ENCODE data around the gene NSMCE1. TPM values are rescaled to one million over a fixed set of nuclear protein-coding genes. Genes with fewer than 3 reads are reported as not detected.

The NSMCE1 gene
- total and polyA plus RNA-seq, 4 donors = 50.4 to 76.9 (median 66.8) TPM

DNA sequence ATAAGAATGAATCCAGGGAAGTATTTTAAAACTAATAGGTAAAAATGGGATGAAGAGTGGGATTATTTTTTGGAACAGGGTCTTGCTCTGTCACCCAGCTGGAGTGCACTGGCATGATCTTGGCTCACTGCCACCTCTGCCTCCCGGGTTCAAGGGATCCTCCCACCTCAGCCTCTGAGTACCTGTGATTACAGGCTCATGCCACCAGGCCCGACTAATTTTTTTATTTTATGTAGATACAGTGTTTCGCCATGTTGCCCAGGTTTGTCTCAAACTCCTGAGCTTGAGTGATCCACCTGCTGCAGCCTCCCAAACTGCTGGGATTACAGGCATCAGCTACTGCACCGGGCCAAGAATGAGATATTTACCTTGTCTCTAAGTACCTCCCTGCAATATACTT lies 22.1 kb downstream of the NSMCE1 start:
- no peak for DNase-seq (ENCODE audit: low read depth in 4 of 6, low spot score in 6 of 6)
- Histone ChIP-seq H3K9me3 (ENCODE audit: control insufficient read depth, insufficient read depth, low read length) (no peaks in the 10 kb centered on the region), H3K27me3 (ENCODE audit: control insufficient read depth, insufficient read depth, low read length) (no peaks in the 10 kb centered on the region), H3K36me3 (ENCODE audit: control insufficient read depth, insufficient read depth, low read length) (peaks cover 2% of the 10 kb centered on the region), H3K4me1 (ENCODE audit: control insufficient read depth, insufficient read depth, low read length) (peaks cover 29% of the 10 kb centered on the region), H3K27ac (ENCODE audit: low read depth, low read length) (no peak overlapping the region), H3K4me3 (ENCODE audit: low read depth, low read length) (no peak overlapping the region)
- WGBS (ENCODE audit: insufficient coverage) = no CpG with 5 or more reads among the region's 4 CpGs

DNA sequence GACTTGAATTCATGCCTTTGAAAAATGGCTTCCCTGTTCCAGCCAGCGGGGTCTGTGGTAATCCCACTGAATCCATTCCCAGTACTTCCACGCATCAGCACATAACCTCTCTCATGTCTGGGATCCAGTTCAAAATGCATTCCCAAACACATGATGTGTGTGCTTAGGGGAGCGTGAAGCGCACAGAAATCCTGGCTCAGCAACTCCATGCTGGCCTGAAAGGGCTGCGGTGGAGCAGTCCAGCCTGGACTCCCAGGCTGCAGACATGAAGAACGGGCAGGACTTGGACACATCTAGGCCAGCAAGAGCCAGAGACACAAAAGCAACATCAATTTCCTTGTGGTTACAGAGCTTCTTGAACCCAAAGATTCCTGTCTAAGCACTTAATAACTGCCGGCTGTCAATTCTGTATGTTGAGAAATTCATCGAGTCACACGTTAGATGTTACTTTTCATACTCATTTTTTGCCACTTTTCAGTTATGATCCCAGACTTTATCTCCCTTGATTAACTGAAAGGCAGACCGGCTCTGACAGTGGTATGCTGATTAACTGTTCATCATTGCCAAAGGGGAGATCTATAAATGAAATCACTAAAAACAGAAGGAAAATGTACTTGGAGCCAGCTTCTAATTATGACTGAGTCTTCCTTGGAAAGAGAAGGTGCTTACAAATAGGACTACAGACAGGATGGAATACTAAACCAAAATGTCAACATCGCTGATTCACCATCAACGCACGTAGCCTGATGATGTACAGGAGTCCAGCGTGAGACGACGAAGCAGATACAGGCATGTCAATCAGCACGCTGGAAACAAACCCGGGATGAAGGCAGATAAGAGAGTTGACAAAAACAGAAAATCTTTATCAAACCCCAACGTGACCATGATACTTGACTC lies 23.0 kb downstream of the NSMCE1 start:
- peak in 2 of 6 donors; percentile 69 to 84 for DNase-seq (ENCODE audit: low read depth in 4 of 6, low spot score in 6 of 6)
- peak overlapping the region; percentile 36 for H3K27ac ChIP-seq (ENCODE audit: low read depth, low read length)
- no peaks in the 10 kb centered on the region for H3K9me3 ChIP-seq (ENCODE audit: control insufficient read depth, insufficient read depth, low read length)
- H3K4me1 ChIP-seq (ENCODE audit: control insufficient read depth, insufficient read depth, low read length) = peaks cover 32% of the 10 kb centered on the region
- 63% methylated on average over 8 of the region's 19 CpGs for WGBS (ENCODE audit: insufficient coverage)
- no peak overlapping the region for H3K4me3 ChIP-seq (ENCODE audit: low read depth, low read length)
- peaks cover 6% of the 10 kb centered on the region for H3K36me3 ChIP-seq (ENCODE audit: control insufficient read depth, insufficient read depth, low read length)
- H3K27me3 ChIP-seq (ENCODE audit: control insufficient read depth, insufficient read depth, low read length) = no peaks in the 10 kb centered on the region

DNA sequence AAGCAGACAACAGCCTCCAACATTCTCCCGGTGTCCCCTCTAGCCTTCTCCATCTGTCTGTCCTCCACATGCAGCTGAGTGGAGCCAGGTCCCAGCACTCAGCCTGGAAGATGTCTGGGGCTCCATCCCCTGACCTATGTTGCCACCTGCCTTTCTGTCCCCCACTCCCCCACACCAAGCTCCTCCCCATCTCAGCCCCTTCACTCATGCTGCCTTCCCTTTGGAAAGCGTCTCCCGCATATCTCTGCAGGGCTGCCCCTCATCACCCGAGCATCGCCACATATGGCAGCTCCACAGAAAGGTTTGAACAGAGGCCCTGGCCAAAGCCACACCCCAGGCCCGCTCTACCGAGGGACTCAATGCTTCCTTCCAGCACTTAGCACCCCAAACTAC lies 24.2 kb downstream of the NSMCE1 start:
- Histone ChIP-seq H3K36me3 (ENCODE audit: control insufficient read depth, insufficient read depth, low read length) (peaks cover 9% of the 10 kb centered on the region), H3K27me3 (ENCODE audit: control insufficient read depth, insufficient read depth, low read length) (no peaks in the 10 kb centered on the region), H3K4me1 (ENCODE audit: control insufficient read depth, insufficient read depth, low read length) (peaks cover 32% of the 10 kb centered on the region), H3K9me3 (ENCODE audit: control insufficient read depth, insufficient read depth, low read length) (no peaks in the 10 kb centered on the region), H3K27ac (ENCODE audit: low read depth, low read length) (no peak overlapping the region), H3K4me3 (ENCODE audit: low read depth, low read length) (no peak overlapping the region)
- no peak for DNase-seq (ENCODE audit: low read depth in 4 of 6, low spot score in 6 of 6)
- WGBS (ENCODE audit: insufficient coverage) = 84% methylated on average over 7 of the region's 7 CpGs

DNA sequence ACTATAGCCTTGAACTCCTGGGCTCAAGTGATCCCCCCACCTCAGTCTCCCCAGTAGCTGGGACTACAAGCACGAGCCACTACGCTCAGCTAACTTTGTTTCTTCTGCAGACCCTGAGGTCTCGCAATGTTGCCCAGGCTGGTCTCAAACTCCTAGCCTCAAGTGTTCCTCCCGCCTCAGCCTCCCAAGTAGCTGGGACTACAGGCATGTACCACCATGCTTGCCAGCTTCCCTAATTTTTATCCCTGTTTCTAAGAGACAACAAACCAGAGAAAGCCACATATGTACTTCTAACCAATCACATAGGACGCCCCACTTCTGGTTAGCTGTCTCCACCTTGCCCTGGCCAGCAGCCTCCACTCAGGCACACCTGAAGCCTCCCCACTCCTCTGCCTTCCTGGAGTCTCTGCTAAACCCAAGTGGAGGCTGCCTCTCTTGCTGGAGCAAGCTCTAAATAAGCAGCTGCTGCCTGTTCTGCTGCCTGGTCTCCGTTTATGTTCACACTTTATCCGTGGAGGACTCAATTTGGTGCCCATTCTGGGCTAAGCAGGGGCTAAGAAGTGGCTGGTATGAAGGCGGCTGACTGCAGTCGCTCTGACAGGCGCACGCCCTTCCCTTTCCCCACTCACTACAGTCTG lies 24.7 kb downstream of the NSMCE1 start:
- Histone ChIP-seq H3K27ac (ENCODE audit: low read depth, low read length) (peak overlapping the region; percentile 67), H3K27me3 (ENCODE audit: control insufficient read depth, insufficient read depth, low read length) (no peaks in the 10 kb centered on the region), H3K9me3 (ENCODE audit: control insufficient read depth, insufficient read depth, low read length) (no peaks in the 10 kb centered on the region), H3K4me3 (ENCODE audit: low read depth, low read length) (no peak overlapping the region), H3K36me3 (ENCODE audit: control insufficient read depth, insufficient read depth, low read length) (peaks cover 9% of the 10 kb centered on the region), H3K4me1 (ENCODE audit: control insufficient read depth, insufficient read depth, low read length) (peaks cover 32% of the 10 kb centered on the region)
- WGBS (ENCODE audit: insufficient coverage) = 95% methylated on average over 10 of the region's 11 CpGs
- DNase-seq (ENCODE audit: low read depth in 4 of 6, low spot score in 6 of 6) = no peak

DNA sequence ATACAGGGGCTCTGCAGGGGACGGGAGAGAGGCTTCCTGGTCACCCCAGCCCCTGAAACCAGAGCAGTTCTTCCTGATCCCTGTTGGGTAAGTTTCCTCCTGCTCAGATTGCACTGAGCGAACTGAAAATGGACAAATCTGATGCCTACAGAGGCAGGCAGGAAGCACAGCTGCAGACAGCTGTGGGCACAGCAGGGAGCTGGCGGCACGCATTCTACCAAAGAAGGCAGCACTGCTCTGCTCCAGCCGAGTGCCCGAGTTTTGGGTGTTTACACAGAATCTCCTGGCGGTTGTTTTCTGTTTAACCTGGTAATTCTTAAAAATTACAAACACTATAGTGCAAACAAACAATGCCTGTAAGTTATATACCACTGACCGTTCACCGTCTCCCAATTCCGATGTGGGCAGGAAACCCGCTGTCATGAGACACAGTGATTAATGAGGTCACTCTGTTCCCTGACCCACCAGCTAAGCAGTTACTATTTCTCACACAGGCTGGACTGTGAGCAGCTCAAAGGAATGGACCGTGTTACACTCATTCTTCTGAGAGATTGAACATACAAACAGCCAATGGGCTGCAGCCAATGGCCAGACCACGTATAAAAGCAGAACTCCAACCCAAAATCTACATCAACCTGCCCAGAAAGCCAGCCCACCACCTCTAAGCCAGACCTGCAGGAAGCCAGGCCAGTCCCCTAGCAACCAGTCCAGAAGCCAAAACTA lies 25.5 kb downstream of the NSMCE1 start:
- Histone ChIP-seq H3K9me3 (ENCODE audit: control insufficient read depth, insufficient read depth, low read length) (no peaks in the 10 kb centered on the region), H3K27me3 (ENCODE audit: control insufficient read depth, insufficient read depth, low read length) (no peaks in the 10 kb centered on the region), H3K36me3 (ENCODE audit: control insufficient read depth, insufficient read depth, low read length) (peaks cover 9% of the 10 kb centered on the region), H3K27ac (ENCODE audit: low read depth, low read length) (peak overlapping the region; percentile 67), H3K4me3 (ENCODE audit: low read depth, low read length) (peak overlapping the region; percentile 18), H3K4me1 (ENCODE audit: control insufficient read depth, insufficient read depth, low read length) (peaks cover 35% of the 10 kb centered on the region)
- WGBS (ENCODE audit: insufficient coverage) = 12% methylated on average over 12 of the region's 13 CpGs
- DNase-seq (ENCODE audit: low read depth in 4 of 6, low spot score in 6 of 6) = peak in 3 of 6 donors; percentile 11 to 77 (median 55)

DNA sequence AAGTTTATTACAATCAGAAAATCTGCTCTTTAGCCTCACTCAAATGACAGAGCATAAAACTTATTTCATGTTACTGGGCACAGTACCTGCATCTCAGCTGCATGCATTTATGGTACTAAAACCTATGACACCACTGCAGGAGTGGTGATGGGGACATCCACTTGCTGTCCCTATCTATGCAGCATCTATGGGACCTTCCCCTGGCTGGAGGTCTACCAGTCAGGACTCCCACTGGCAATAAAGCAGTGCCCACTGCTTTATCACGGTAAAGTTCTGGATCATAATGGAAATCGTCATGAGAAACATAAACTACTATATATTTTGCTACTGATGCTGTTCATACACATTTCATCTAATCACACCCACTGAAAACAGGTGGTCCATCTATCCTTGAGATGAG lies 26.2 kb downstream of the NSMCE1 start:
- peak overlapping the region; percentile 67 for H3K27ac ChIP-seq (ENCODE audit: low read depth, low read length)
- WGBS (ENCODE audit: insufficient coverage) = 82% methylated on average over 2 of the region's 2 CpGs
- no peaks in the 10 kb centered on the region for H3K9me3 ChIP-seq (ENCODE audit: control insufficient read depth, insufficient read depth, low read length)
- no peaks in the 10 kb centered on the region for H3K27me3 ChIP-seq (ENCODE audit: control insufficient read depth, insufficient read depth, low read length)
- peaks cover 41% of the 10 kb centered on the region for H3K4me1 ChIP-seq (ENCODE audit: control insufficient read depth, insufficient read depth, low read length)
- H3K36me3 ChIP-seq (ENCODE audit: control insufficient read depth, insufficient read depth, low read length) = peaks cover 9% of the 10 kb centered on the region
- no peak for DNase-seq (ENCODE audit: low read depth in 4 of 6, low spot score in 6 of 6)
- no peak overlapping the region for H3K4me3 ChIP-seq (ENCODE audit: low read depth, low read length)

DNA sequence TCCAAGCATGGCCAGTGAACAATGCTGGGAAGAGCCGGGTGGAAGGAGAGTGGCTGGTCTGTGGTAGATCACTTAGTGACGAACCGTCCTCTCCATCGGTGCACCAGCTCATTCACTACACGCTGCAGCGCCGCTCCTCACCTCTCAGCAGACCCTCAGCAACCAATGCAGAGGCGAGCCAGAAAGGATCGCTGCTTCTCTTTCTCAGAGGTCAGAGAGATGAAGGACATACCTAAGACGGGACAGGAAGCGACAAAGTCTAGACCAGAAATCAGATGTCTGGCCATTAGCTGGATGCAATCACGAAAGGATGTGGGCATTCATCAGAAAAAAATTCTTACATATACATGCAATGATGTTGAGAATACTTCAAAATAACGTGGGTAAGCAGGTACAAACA lies 26.9 kb downstream of the NSMCE1 start:
- H3K4me1 ChIP-seq (ENCODE audit: control insufficient read depth, insufficient read depth, low read length) = peaks cover 47% of the 10 kb centered on the region
- H3K36me3 ChIP-seq (ENCODE audit: control insufficient read depth, insufficient read depth, low read length) = peaks cover 9% of the 10 kb centered on the region
- 72% methylated on average over 10 of the region's 13 CpGs for WGBS (ENCODE audit: insufficient coverage)
- no peak for DNase-seq (ENCODE audit: low read depth in 4 of 6, low spot score in 6 of 6)
- no peak overlapping the region for H3K27ac ChIP-seq (ENCODE audit: low read depth, low read length)
- H3K9me3 ChIP-seq (ENCODE audit: control insufficient read depth, insufficient read depth, low read length) = no peaks in the 10 kb centered on the region
- no peak overlapping the region for H3K4me3 ChIP-seq (ENCODE audit: low read depth, low read length)
- no peaks in the 10 kb centered on the region for H3K27me3 ChIP-seq (ENCODE audit: control insufficient read depth, insufficient read depth, low read length)

DNA sequence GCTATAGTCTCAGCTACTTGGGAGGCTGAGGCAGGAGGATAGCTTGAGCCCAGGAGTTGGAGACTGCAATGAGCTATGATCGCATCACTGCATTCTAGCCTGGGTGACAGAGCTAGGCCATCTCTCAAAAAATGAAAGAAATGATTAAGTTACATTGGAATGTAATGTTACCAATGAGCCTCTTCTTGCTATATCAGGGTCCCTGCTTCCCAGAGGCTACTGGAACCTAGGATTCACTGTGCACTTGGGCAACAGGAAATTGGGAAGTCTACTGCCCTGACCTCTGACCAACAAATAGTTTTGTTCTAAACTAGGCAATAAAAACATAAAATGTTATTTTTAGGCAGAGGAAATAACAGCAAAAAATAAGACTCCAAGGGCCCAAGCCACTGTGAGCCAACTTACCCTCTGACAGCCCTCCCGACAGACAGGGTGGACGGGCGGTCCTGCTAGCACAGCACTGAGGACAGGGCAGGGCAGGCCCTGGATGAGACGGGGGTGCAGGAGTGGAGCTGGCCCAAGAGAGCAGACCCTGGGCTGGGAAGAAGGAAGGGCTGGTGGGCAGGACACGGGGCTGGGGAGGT lies 27.5 kb downstream of the NSMCE1 start:
- no peak for DNase-seq (ENCODE audit: low read depth in 4 of 6, low spot score in 6 of 6)

DNA sequence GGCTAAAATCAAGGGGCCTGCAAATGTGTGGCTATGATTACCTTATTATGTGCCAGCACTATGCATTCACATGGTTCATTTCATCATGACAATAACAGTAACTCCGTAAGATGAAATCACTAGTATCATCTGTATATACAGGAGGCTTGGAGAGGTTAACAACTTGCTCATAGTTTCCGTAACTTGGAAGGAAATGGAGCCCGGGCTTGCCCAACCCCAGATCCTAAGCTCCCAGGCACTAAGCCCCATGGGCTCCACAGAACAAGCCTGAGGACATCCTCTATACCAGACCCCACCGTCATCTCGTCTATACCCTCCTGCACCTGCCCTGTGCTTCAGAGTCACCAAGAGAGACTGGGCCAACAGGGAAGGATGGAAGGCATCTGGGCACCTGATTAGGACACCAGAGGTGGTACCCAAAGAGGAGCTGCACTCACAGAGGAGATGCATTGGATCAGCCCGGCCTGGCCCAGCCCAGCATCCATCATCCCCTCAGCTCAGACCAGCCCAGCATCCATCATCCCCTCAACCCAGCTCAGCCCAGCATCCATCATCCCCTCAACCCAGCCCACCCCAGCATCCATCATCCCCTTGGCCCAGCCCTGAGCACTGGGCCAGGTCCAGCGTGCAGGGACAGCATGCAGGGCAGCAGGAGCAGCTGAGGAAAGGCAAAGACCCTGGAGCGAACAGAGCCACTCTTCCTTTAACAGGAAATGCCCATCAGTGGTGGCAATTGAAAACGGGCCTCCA lies 28.5 kb downstream of the NSMCE1 start:
- no peak for DNase-seq (ENCODE audit: low read depth in 4 of 6, low spot score in 6 of 6)
- peaks cover 14% of the 10 kb centered on the region for H3K36me3 ChIP-seq (ENCODE audit: control insufficient read depth, insufficient read depth, low read length)
- no peak overlapping the region for H3K27ac ChIP-seq (ENCODE audit: low read depth, low read length)
- H3K27me3 ChIP-seq (ENCODE audit: control insufficient read depth, insufficient read depth, low read length) = no peaks in the 10 kb centered on the region
- 91% methylated on average over 7 of the region's 9 CpGs for WGBS (ENCODE audit: insufficient coverage)
- H3K4me1 ChIP-seq (ENCODE audit: control insufficient read depth, insufficient read depth, low read length) = peaks cover 54% of the 10 kb centered on the region
- H3K9me3 ChIP-seq (ENCODE audit: control insufficient read depth, insufficient read depth, low read length) = no peaks in the 10 kb centered on the region
- no peak overlapping the region for H3K4me3 ChIP-seq (ENCODE audit: low read depth, low read length)

More for the DNA sequence above, 27.5 kb downstream of the NSMCE1 start:
- Histone ChIP-seq H3K27ac (ENCODE audit: low read depth, low read length) (no peak overlapping the region), H3K36me3 (ENCODE audit: control insufficient read depth, insufficient read depth, low read length) (peaks cover 10% of the 10 kb centered on the region), H3K27me3 (ENCODE audit: control insufficient read depth, insufficient read depth, low read length) (no peaks in the 10 kb centered on the region), H3K4me1 (ENCODE audit: control insufficient read depth, insufficient read depth, low read length) (peaks cover 47% of the 10 kb centered on the region), H3K9me3 (ENCODE audit: control insufficient read depth, insufficient read depth, low read length) (no peaks in the 10 kb centered on the region), H3K4me3 (ENCODE audit: low read depth, low read length) (no peak overlapping the region)
- 95% methylated on average over 5 of the region's 6 CpGs for WGBS (ENCODE audit: insufficient coverage)
